BLaER1 treated with 17β-estradiol and CSF1 and Interleukin-3, amounts not matched to agents 10 nM and 100 nM (cell line): Measurements from ENCODE around the gene ZNF681.
A peak's percentile ranks its signal among the peaks of the same experiment; 100 is the strongest.

Experiments used
- H3K27ac ChIP-seq, 11 experiments: shearing (Covaris generic); formaldehyde crosslinking; 2 replicates each; pipeline ENCODE4 v1.8.1; 2022
- H3K27me3 ChIP-seq, 11 experiments: shearing (Covaris generic); formaldehyde crosslinking; 2 replicates each; pipeline ENCODE4 v1.8.1; 2022
- H3K36me3 ChIP-seq, 11 experiments: shearing (Covaris generic); formaldehyde crosslinking; 2 replicates each; pipeline ENCODE4 v1.8.1; 2022
- H3K4me1 ChIP-seq, 10 experiments: shearing (Covaris generic); formaldehyde crosslinking; 2 replicates each; pipeline ENCODE4 v1.8.1; 2022
- H3K4me2 ChIP-seq, 11 experiments: shearing (Covaris generic); formaldehyde crosslinking; 2 replicates each; pipeline ENCODE4 v1.8.1; 2022
- H3K4me3 ChIP-seq, 10 experiments: shearing (Covaris generic); formaldehyde crosslinking; 2 replicates each; pipeline ENCODE4 v1.8.1; 2022
- H3K9ac ChIP-seq, 11 experiments: shearing (Covaris generic); formaldehyde crosslinking; 2 replicates each; pipeline ENCODE4 v1.8.1; 2022
- H3K9me3 ChIP-seq, 11 experiments: shearing (Covaris generic); formaldehyde crosslinking; replicated peaks in 1 of 11; 2 replicates each; pipeline ENCODE4 v1.8.1; 2022
- H4K20me1 ChIP-seq, 11 experiments: shearing (Covaris generic); formaldehyde crosslinking; 2 replicates each; pipeline ENCODE4 v1.8.1; 2022
- Cebpa-rat ChIP-seq, 11 experiments: shearing (Covaris generic); IDR thresholded peaks; 2 replicates each; pipeline ENCODE4 v1.8.1; 2022

ZNF681 gene

GRCh38 chr19:23758187-23759074 lies at the start of gene ZNF681:
ZNF681 (minus strand) TSS chr19:23758891; CDS start chr19:23758749, 142 bp downstream.
- Histone ChIP-seq H3K27ac (peak within 1 kb of the TSS; percentile 81 to 99 (median 97)), H3K4me2 (peak within 1 kb of the TSS; percentile 66 to 79 (median 76)), H3K36me3 (peaks cover 20 to 37% (median 34%) of the 10 kb centered on the region in 11 experiments), H4K20me1 (no peaks in the 10 kb centered on the region), H3K9me3 (peaks cover 59 to 81% (median 69%) of the 10 kb centered on the region in 11 experiments), H3K9ac (peak within 1 kb of the TSS; percentile 81 to 100 (median 97)), H3K4me3 (peak within 1 kb of the TSS; percentile 61 to 92 (median 84)), H3K4me1 (peaks cover 4 to 22% (median 9%) of the 10 kb centered on the region in 10 experiments; a peak in 17 of 20 replicates), H3K27me3 (peaks cover 0 to 12% (median 10%) of the 10 kb centered on the region in 11 experiments; a peak in 16 of 22 replicates)
- TF ChIP-seq Cebpa-rat (IDR thresholded peaks at IDR 0.05), result no peak

- no peak overlapping the region for H3K9ac ChIP-seq
- no peak overlapping the region for H3K4me3 ChIP-seq
- TF ChIP-seq Cebpa-rat (IDR thresholded peaks at IDR 0.05), result no peak
- peaks cover 0 to 5% (median 0%) of the 10 kb centered on the region in 11 experiments; a peak in 1 of 22 replicates for H3K36me3 ChIP-seq
- no peak overlapping the region for H3K4me2 ChIP-seq
- H3K27ac ChIP-seq, result no peak overlapping the region
- peaks cover 40 to 66% (median 53%) of the 10 kb centered on the region in 11 experiments for H3K9me3 ChIP-seq
- H3K4me1 ChIP-seq, result peaks cover 4 to 15% (median 12%) of the 10 kb centered on the region in 10 experiments; a peak in 18 of 20 replicates
- H4K20me1 ChIP-seq, result no peaks in the 10 kb centered on the region
- H3K27me3 ChIP-seq, result no peaks in the 10 kb centered on the region
These were observed 46.0 kb upstream of the ZNF681 start for GRCh38 chr19:23804676-23805075.

GRCh38 chr19:23802290-23802689 lies 43.6 kb upstream of the ZNF681 start:
- Histone ChIP-seq H3K9ac (no peak overlapping the region), H3K4me3 (no peak overlapping the region), H3K36me3 (peaks cover 0 to 3% (median 0%) of the 10 kb centered on the region in 11 experiments; a peak in 1 of 22 replicates), H4K20me1 (no peaks in the 10 kb centered on the region), H3K4me2 (no peak overlapping the region), H3K27ac (no peak overlapping the region), H3K4me1 (peaks cover 11 to 26% (median 20%) of the 10 kb centered on the region in 10 experiments; a peak in 18 of 20 replicates), H3K27me3 (no peaks in the 10 kb centered on the region), H3K9me3 (peaks cover 35 to 56% (median 47%) of the 10 kb centered on the region in 11 experiments)
- TF ChIP-seq Cebpa-rat (IDR thresholded peaks at IDR 0.05), result no peak

GRCh38 chr19:23801803-23802202 lies 43.1 kb upstream of the ZNF681 start:
- peaks cover 11 to 26% (median 20%) of the 10 kb centered on the region in 10 experiments; a peak in 18 of 20 replicates for H3K4me1 ChIP-seq
- no peak overlapping the region for H3K27ac ChIP-seq
- no peak overlapping the region for H3K9ac ChIP-seq
- no peaks in the 10 kb centered on the region for H3K27me3 ChIP-seq
- H3K9me3 ChIP-seq, result peaks cover 40 to 61% (median 51%) of the 10 kb centered on the region in 11 experiments
- no peak overlapping the region for H3K4me3 ChIP-seq
- TF ChIP-seq Cebpa-rat (IDR thresholded peaks at IDR 0.05), result no peak
- H3K36me3 ChIP-seq, result peaks cover 0 to 3% (median 0%) of the 10 kb centered on the region in 11 experiments; a peak in 1 of 22 replicates
- H4K20me1 ChIP-seq, result no peaks in the 10 kb centered on the region
- no peak overlapping the region for H3K4me2 ChIP-seq

GRCh38 chr19:23800868-23801267 lies 42.2 kb upstream of the ZNF681 start:
- peak overlapping the region in 4 of 11 experiments; percentile 48 to 76 (median 59); a peak in 4 of 22 replicates for H3K27ac ChIP-seq
- no peak overlapping the region for H3K4me3 ChIP-seq

GRCh38 chr19:23800271-23800670 lies 41.6 kb upstream of the ZNF681 start:
- no peaks in the 10 kb centered on the region for H3K27me3 ChIP-seq
- H3K4me2 ChIP-seq, result peak overlapping the region in 9 of 11 experiments; percentile 49 to 71 (median 58); a peak in 14 of 22 replicates
- peaks cover 37 to 62% (median 54%) of the 10 kb centered on the region in 11 experiments for H3K9me3 ChIP-seq
- H3K27ac ChIP-seq, result peak overlapping the region in 5 of 11 experiments; percentile 19 to 76 (median 59); a peak in 9 of 22 replicates
- H3K36me3 ChIP-seq, result 0 out of 22 replicates have a peak, but pooled peaks cover 0 to under 1% (median 0%) of the 10 kb centered on the region in 11 experiments
- peak overlapping the region in 4 of 11 experiments; percentile 19 to 55 (median 39); a peak in 4 of 22 replicates for H3K9ac ChIP-seq
- no peak overlapping the region for H3K4me3 ChIP-seq
- H4K20me1 ChIP-seq, result no peaks in the 10 kb centered on the region
- no peak for TF ChIP-seq Cebpa-rat (IDR thresholded peaks at IDR 0.05)
- peaks cover 17 to 30% (median 23%) of the 10 kb centered on the region in 10 experiments; a peak in 19 of 20 replicates for H3K4me1 ChIP-seq

More at GRCh38 chr19:23800868-23801267, 42.2 kb upstream of the ZNF681 start:
- no peak for TF ChIP-seq Cebpa-rat (IDR thresholded peaks at IDR 0.05)
- no peak overlapping the region for H3K9ac ChIP-seq
- peak overlapping the region in 8 of 11 experiments; percentile 49 to 71 (median 59); a peak in 14 of 22 replicates for H3K4me2 ChIP-seq
- H3K4me1 ChIP-seq, result peaks cover 13 to 26% (median 20%) of the 10 kb centered on the region in 10 experiments; a peak in 19 of 20 replicates
- H3K27me3 ChIP-seq, result no peaks in the 10 kb centered on the region
- peaks cover 42 to 63% (median 53%) of the 10 kb centered on the region in 11 experiments for H3K9me3 ChIP-seq
- no peaks in the 10 kb centered on the region for H4K20me1 ChIP-seq
- H3K36me3 ChIP-seq, result 0 out of 22 replicates have a peak, but pooled peaks cover 0 to 3% (median 0%) of the 10 kb centered on the region in 11 experiments

- no peak for TF ChIP-seq Cebpa-rat (IDR thresholded peaks at IDR 0.05)
- Histone ChIP-seq H3K4me1 (peaks cover 18 to 31% (median 24%) of the 10 kb centered on the region in 10 experiments; a peak in 19 of 20 replicates), H3K9ac (peak overlapping the region in 3 of 11 experiments; percentile 19 to 59 (median 33); a peak in 4 of 22 replicates), H3K4me2 (peak overlapping the region; percentile 29 to 71 (median 57); a peak in 21 of 22 replicates), H3K36me3 (no peaks in the 10 kb centered on the region), H3K27me3 (no peaks in the 10 kb centered on the region), H3K27ac (peak overlapping the region in 7 of 11 experiments; percentile 22 to 76 (median 51); a peak in 12 of 22 replicates), H3K9me3 (peaks cover 27 to 53% (median 46%) of the 10 kb centered on the region in 11 experiments), H4K20me1 (no peaks in the 10 kb centered on the region), H3K4me3 (peak overlapping the region in 1 of 10 experiments; percentile 14; a peak in 1 of 20 replicates)
These were observed 40.6 kb upstream of the ZNF681 start for GRCh38 chr19:23799321-23799720.

- H3K9me3 ChIP-seq, result peaks cover 23 to 32% (median 30%) of the 10 kb centered on the region in 11 experiments; a peak in 21 of 22 replicates
- H3K4me1 ChIP-seq, result peaks cover 14 to 27% (median 19%) of the 10 kb centered on the region in 10 experiments; a peak in 19 of 20 replicates
- peak overlapping the region in 1 of 11 experiments; percentile 13; a peak in 1 of 22 replicates for H3K27ac ChIP-seq
- H3K27me3 ChIP-seq, result no peaks in the 10 kb centered on the region
- no peaks in the 10 kb centered on the region for H3K36me3 ChIP-seq
- H3K4me2 ChIP-seq, result peak overlapping the region in 5 of 11 experiments; percentile 0 to 60 (median 50); a peak in 7 of 22 replicates
- TF ChIP-seq Cebpa-rat (IDR thresholded peaks at IDR 0.05), result no peak
- H3K4me3 ChIP-seq, result no peak overlapping the region
- no peak overlapping the region for H3K9ac ChIP-seq
- H4K20me1 ChIP-seq, result no peaks in the 10 kb centered on the region
These were observed 36.8 kb upstream of the ZNF681 start for GRCh38 chr19:23795462-23795861.
